ENCODE data around the gene TULP4.

DNA sequence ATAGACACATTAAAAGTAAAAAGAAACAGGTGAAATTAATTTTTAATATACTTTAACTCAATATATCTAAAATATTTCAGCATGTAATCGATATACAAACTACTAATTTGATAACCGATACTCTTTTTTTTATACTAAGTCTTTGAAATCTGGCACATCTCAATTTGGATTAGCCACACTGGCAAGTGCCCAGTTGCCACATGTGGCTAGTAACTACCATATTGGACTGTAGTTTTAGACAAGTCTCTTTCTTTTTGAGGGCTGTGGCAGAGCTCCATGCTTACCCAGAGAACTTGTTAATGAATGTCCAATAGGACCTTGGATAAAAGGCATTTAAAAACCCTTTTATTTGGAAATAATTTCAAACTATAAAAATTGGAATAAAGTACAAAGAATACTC lies 17.8 kb downstream of the TULP4 start:
- TF ChIP-seq TARDBP (IDR thresholded peaks at IDR 0.05) (no peak), FOXA1 (IDR thresholded peaks at IDR 0.05) (no peak), FOXK2 (IDR thresholded peaks at IDR 0.05) (no peak)
